Naive thymus-derived CD4-positive, alpha-beta T cell (primary cell): Measurements from ENCODE around the gene KMO. TPM values are rescaled to one million over a fixed set of nuclear protein-coding genes. Genes with fewer than 3 reads are reported as not detected.

Source experiments
- ATAC-seq: fragments of 150-1000 bp; cut with Tn5 transposase; 2 replicates; pipeline ENCODE4 v1.10.0; 2021; ENCODE audit warnings: mild to moderate bottlenecking, moderate library complexity
- CTCF ChIA-PET: fragments of 350-600 bp; sonication (Branson Sonifier 250); formaldehyde crosslinking; loops from one replicate; lab custom pipeline; 2021; ENCODE audit warnings: antibody characterized with exemption; lab: Charles Lee
- POLR2A ChIA-PET: fragments of 350-600 bp; sonication (Branson Sonifier 250); formaldehyde crosslinking; loops from one replicate; lab custom pipeline; 2021; ENCODE audit warnings: antibody characterized with exemption, inconsistent platforms; lab: Charles Lee
- DNase-seq, 9 donors: peaks; one replicate each; pipeline versions ENCODE4 v3.0.0 to v3.0.0-alpha.2; 2020 to 2022; ENCODE audit warnings: mixed read lengths in 1 of 9
- H3K27ac ChIP-seq: one replicate; pipeline ENCODE4 v1.7.0; 2013; ENCODE audit warnings: mild to moderate bottlenecking, low read depth, low read length, moderate library complexity
- H3K27me3 ChIP-seq, 2 donors: one replicate each; pipeline ENCODE4 v1.7.0; 2013; ENCODE audit warnings: low read length in 2 of 2, mild to moderate bottlenecking in 2 of 2, moderate library complexity in 2 of 2; ENCODE audit not compliant: control insufficient read depth in 2 of 2, insufficient read depth in 2 of 2
- H3K36me3 ChIP-seq, 3 experiments: 1 replicate in 2 of 3; 2 replicates in 1 of 3; pipeline ENCODE4 v1.7.0; 2013; ENCODE audit warnings: low read length in 3 of 3, mild to moderate bottlenecking in 3 of 3, moderate library complexity in 1 of 3; ENCODE audit not compliant: insufficient read depth in 3 of 3, control insufficient read depth in 2 of 3
- H3K4me1 ChIP-seq, 2 donors: one replicate each; pipeline ENCODE4 v1.7.0; 2013; ENCODE audit warnings: low read length in 2 of 2, mild to moderate bottlenecking in 2 of 2, moderate library complexity in 1 of 2; ENCODE audit not compliant: control insufficient read depth in 2 of 2, insufficient read depth in 2 of 2
- H3K4me3 ChIP-seq: 2 replicates; pipeline ENCODE4 v1.7.0; 2013; ENCODE audit warnings: mild to moderate bottlenecking, low read length
- H3K9me3 ChIP-seq, 3 experiments: 1 replicate in 2 of 3; 2 replicates in 1 of 3; pipeline ENCODE4 v1.7.0; 2013; ENCODE audit warnings: low read length in 3 of 3; ENCODE audit not compliant: control insufficient read depth in 2 of 3
- H3K27ac Mint-ChIP-seq, 9 donors: one replicate each; pipeline ENCODE4 v1.8.0; 2020 to 2022; ENCODE audit warnings: mixed read lengths in 9 of 9, mild to moderate bottlenecking in 8 of 9, moderate library complexity in 5 of 9, inconsistent platforms in 2 of 9
- H3K27me3 Mint-ChIP-seq, 5 donors: one replicate each; pipeline ENCODE4 v1.8.0; 2021 to 2022; ENCODE audit warnings: mixed read lengths in 5 of 5, mild to moderate bottlenecking in 1 of 5
- H3K36me3 Mint-ChIP-seq, 5 donors: one replicate each; pipeline ENCODE4 v1.8.0; 2020 to 2022; ENCODE audit warnings: mixed read lengths in 5 of 5, mild to moderate bottlenecking in 3 of 5, inconsistent platforms in 1 of 5
- H3K4me1 Mint-ChIP-seq, 7 donors: one replicate each; pipeline ENCODE4 v1.8.0; 2020 to 2022; ENCODE audit warnings: mixed read lengths in 7 of 7, mild to moderate bottlenecking in 3 of 7, inconsistent platforms in 1 of 7
- H3K4me3 Mint-ChIP-seq, 10 donors: one replicate each; pipeline ENCODE4 v1.8.0; 2020 to 2022; ENCODE audit warnings: mild to moderate bottlenecking in 10 of 10, mixed read lengths in 10 of 10, moderate library complexity in 6 of 10, inconsistent platforms in 2 of 10
- H3K9me3 Mint-ChIP-seq, 11 donors: one replicate each; pipeline ENCODE4 v1.8.0; 2020 to 2022; ENCODE audit warnings: mixed read lengths in 11 of 11, mild to moderate bottlenecking in 4 of 11, inconsistent platforms in 1 of 11, moderate library complexity in 1 of 11
- intact Hi-C, 2 donors: fragments of 100-400 bp; cut with micrococcal nuclease; formaldehyde crosslinking; loops; one replicate each; pipeline ENCODE4 v1.15.1; 2023
- polyA plus RNA-seq, 2 donors: library from polyadenylated mRNA; unstranded; fragments of 300-500 nt; fragmentation: Illumina TruSeq; gene quantifications; one replicate each; pipeline ENCODE4 v1.2.3, GENCODE V29; 2021
- total RNA-seq, 6 experiments: library from RNA in 5 of 6; stranded (reverse) in 5 of 6; gene quantifications; 1 replicate in 5 of 6; 2 replicates in 1 of 6; pipeline ENCODE4 v1.2.3 and lab custom pipeline; 2021 to 2026

The KMO gene
- total and polyA plus RNA-seq, 7 experiments from 2014 or later, result 0.51 to 3.3 (median 0.82) TPM; not detected in 3

DNA sequence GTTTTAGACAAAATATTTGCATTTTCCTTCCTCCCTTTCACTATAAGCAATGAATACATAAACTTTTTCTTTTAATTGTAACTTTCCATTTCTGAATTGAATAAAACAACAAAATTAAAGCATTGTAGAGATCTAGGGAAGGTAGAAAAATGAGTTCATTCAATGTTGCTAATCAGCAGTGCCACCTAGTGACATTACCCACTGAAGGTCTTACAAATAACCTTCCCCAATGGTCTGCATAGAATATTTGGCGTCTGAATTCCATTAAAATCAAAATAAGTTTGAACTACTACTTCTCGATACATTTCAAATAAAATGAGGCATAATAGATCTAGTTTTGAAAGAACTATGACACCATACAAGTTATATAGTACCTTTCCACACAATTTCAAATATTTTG, 32.3 kb upstream of the KMO start:
- Mint-ChIP-seq H3K4me1 (peaks cover 0 to 9% (median 0%) of the 10 kb centered on the region in 7 donors), H3K27me3 (no peaks in the 10 kb centered on the region), H3K36me3 (peaks cover 16 to 69% (median 40%) of the 10 kb centered on the region in 5 donors), H3K9me3 (no peaks in the 10 kb centered on the region), H3K27ac (no peak overlapping the region), H3K4me3 (no peak overlapping the region)
- peaks cover 0 to 78% (median 0%) of the 10 kb centered on the region in 3 experiments for H3K36me3 ChIP-seq
- H3K27me3 ChIP-seq, result no peaks in the 10 kb centered on the region
- intact Hi-C loops, result loop anchor here in 1 of 2 donors (5.0 to 10.0 kb wide), 2 partner anchors 615 to 768 kb away; no protein-coding TSS in a partner anchor
- CTCF ChIA-PET, result no interaction called here
- H3K27ac ChIP-seq, result no peak overlapping the region
- no peaks in the 10 kb centered on the region for H3K4me1 ChIP-seq
- DNase-seq (no peak), ATAC-seq (no peak)
- POLR2A ChIA-PET, result no interaction called here
- no peaks in the 10 kb centered on the region for H3K9me3 ChIP-seq
- no peak overlapping the region for H3K4me3 ChIP-seq

DNA sequence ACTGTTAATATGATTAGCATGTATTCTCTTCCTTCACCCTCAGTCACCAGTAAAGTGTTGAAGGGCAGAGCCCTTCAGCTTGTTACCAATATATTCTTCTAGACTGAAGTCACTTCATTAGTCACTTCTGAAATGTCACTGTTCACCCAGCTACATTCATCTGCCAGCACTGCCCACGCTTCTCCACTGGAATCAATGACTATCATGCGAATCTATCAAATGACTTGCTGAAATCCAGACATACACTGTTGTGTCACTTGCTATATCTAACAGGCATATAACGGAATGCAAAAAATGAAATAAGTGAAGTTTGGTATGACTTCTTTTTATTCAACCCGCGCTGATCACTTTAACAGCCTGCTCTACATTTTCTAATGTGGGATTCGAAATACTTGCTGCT, 28.7 kb upstream of the KMO start:
- intact Hi-C loops, result loop anchor here in 1 of 2 donors (5.0 kb wide), 1 partner anchor 771 kb away; no protein-coding TSS in a partner anchor
- POLR2A ChIA-PET, result no interaction called here

GRCh38 chr1:241507189-241507863, 24.9 kb upstream of the KMO start:
- Histone ChIP-seq H3K9me3 (no peaks in the 10 kb centered on the region), H3K4me3 (no peak overlapping the region), H3K36me3 (peaks cover 4 to 85% (median 21%) of the 10 kb centered on the region in 3 experiments), H3K27me3 (no peaks in the 10 kb centered on the region), H3K4me1 (no peaks in the 10 kb centered on the region), H3K27ac (no peak overlapping the region)
- CTCF ChIA-PET, result no interaction called here
- POLR2A ChIA-PET, result no interaction called here
- H3K9me3 Mint-ChIP-seq, result no peaks in the 10 kb centered on the region
- H3K27ac Mint-ChIP-seq, result no peak overlapping the region
- peaks cover 0 to 7% (median 0%) of the 10 kb centered on the region in 7 donors for H3K4me1 Mint-ChIP-seq
- peak; percentile 34 for ATAC-seq
- DNase-seq, result no peak
- intact Hi-C loops, result no loop called here
- H3K36me3 Mint-ChIP-seq, result peaks cover 10 to 66% (median 41%) of the 10 kb centered on the region in 5 donors
- H3K27me3 Mint-ChIP-seq, result no peaks in the 10 kb centered on the region
- H3K4me3 Mint-ChIP-seq, result no peak overlapping the region

More for the DNA sequence above, 28.7 kb upstream of the KMO start:
- no peaks in the 10 kb centered on the region for H3K27me3 ChIP-seq
- ATAC-seq, result no peak
- CTCF ChIA-PET, result no interaction called here
- Mint-ChIP-seq H3K4me1 (peaks cover 0 to 9% (median 0%) of the 10 kb centered on the region in 7 donors), H3K27ac (no peak overlapping the region), H3K27me3 (no peaks in the 10 kb centered on the region), H3K4me3 (no peak overlapping the region), H3K9me3 (no peaks in the 10 kb centered on the region), H3K36me3 (peaks cover 15 to 68% (median 32%) of the 10 kb centered on the region in 5 donors)
- no peak overlapping the region for H3K27ac ChIP-seq
- peaks cover 1 to 80% (median 14%) of the 10 kb centered on the region in 3 experiments for H3K36me3 ChIP-seq
- no peak for DNase-seq
- no peaks in the 10 kb centered on the region for H3K4me1 ChIP-seq
- H3K9me3 ChIP-seq, result no peaks in the 10 kb centered on the region
- no peak overlapping the region for H3K4me3 ChIP-seq

DNA sequence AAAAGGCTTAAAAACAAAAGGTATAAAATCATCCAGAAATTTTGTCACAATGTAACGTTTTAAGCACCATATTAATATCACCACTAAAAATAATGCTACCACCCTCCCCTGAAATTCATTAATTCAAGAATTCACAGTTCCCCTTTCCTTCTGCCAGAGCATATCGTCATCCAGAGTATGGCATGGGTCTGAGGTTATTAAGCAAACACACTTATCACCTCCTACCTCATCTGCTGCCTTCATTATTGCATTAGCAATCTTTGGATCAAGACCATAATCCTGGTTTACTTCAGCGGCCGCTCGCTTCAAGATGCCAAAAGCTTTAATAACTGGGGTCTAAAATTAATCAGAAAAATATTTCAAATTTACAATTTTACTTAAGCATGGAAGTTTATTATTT, 18.8 kb upstream of the KMO start:
- H3K36me3 ChIP-seq, result peaks cover 3 to 47% (median 8%) of the 10 kb centered on the region in 3 experiments
- H3K9me3 ChIP-seq, result no peaks in the 10 kb centered on the region
- ChIA-PET CTCF (no interaction called here), POLR2A (no interaction called here)
- intact Hi-C loops, result no loop called here
- no peaks in the 10 kb centered on the region for H3K27me3 ChIP-seq
- Mint-ChIP-seq H3K27me3 (no peaks in the 10 kb centered on the region), H3K4me1 (peaks cover 7 to 37% (median 33%) of the 10 kb centered on the region in 7 donors), H3K36me3 (peaks cover 0 to 45% (median 23%) of the 10 kb centered on the region in 5 donors), H3K9me3 (no peaks in the 10 kb centered on the region), H3K4me3 (no peak overlapping the region), H3K27ac (no peak overlapping the region)
- no peak overlapping the region for H3K27ac ChIP-seq
- DNase-seq (no peak), ATAC-seq (no peak)
- no peak overlapping the region for H3K4me3 ChIP-seq
- H3K4me1 ChIP-seq, result peaks cover 1 to 6% of the 10 kb centered on the region in 2 donors

- ATAC-seq (peak; percentile 20), DNase-seq (peak in 8 of 9 donors; percentile 9 to 60 (median 29))
- H3K27ac ChIP-seq, result peak overlapping the region; percentile 82
- ChIA-PET CTCF (interaction anchor here (1.0 to 1.9 kb wide), 2 partner anchors 10 to 109 kb away, joined by 4 to 5 read pairs; no protein-coding TSS in a partner anchor), POLR2A (interaction anchor here (0.7 to 1.9 kb wide), 9 partner anchors 7 to 1737 kb away, joined by 3 to 8 read pairs (median 3); partner anchors contain the start of genes CEP170, CHML, KMO and OPN3)
- peaks cover 5 to 6% of the 10 kb centered on the region in 2 donors for H3K4me1 ChIP-seq
- peaks cover 0 to 9% (median 0%) of the 10 kb centered on the region in 3 experiments for H3K36me3 ChIP-seq
- H3K9me3 Mint-ChIP-seq, result peaks cover 0 to 2% (median 0%) of the 10 kb centered on the region in 11 donors
- peak overlapping the region in 8 of 10 donors; percentile 85 to 96 (median 92) for H3K4me3 Mint-ChIP-seq
- peaks cover 0 to 18% (median 16%) of the 10 kb centered on the region in 5 donors for H3K36me3 Mint-ChIP-seq
- intact Hi-C loops, result loop anchor here (1.0 to 2.0 kb wide), 10 partner anchors 13 to 1799 kb away; partner anchors contain the start of genes CEP170 (in 2 of the 2), CHML (in 2 of the 2) and OPN3 (in 2 of the 2)
- peak overlapping the region; percentile 56 to 92 (median 82) for H3K27ac Mint-ChIP-seq
- H3K4me1 Mint-ChIP-seq, result peaks cover 7 to 51% (median 42%) of the 10 kb centered on the region in 7 donors
- H3K27me3 Mint-ChIP-seq, result peaks cover 15 to 22% (median 20%) of the 10 kb centered on the region in 5 donors
- H3K9me3 ChIP-seq, result no peaks in the 10 kb centered on the region
- no peaks in the 10 kb centered on the region for H3K27me3 ChIP-seq
- H3K4me3 ChIP-seq, result peak overlapping the region; percentile 66
These were observed 13.5 kb upstream of the KMO start for GRCh38 chr1:241518476-241519307.
